Type B pancreatic cell (in vitro differentiated cells): ENCODE measurements around the gene ATP8B1. TPM values are rescaled to one million over a fixed set of nuclear protein-coding genes. Genes with fewer than 3 reads are reported as not detected.

ENCODE experiments used
- DNase-seq: peaks from one replicate; pipeline ENCODE4 v3.0.0; 2021; ENCODE audit warnings: mixed read lengths; ENCODE audit not compliant: unreplicated experiment; ENCODE audit errors: extremely low spot score
- H3K27ac Mint-ChIP-seq: 2 replicates; pipeline ENCODE4 v1.8.0; 2021; ENCODE audit warnings: mild to moderate bottlenecking, mixed read lengths
- H3K27me3 Mint-ChIP-seq: 2 replicates; pipeline ENCODE4 v1.8.0; 2021; ENCODE audit warnings: mixed read lengths
- H3K36me3 Mint-ChIP-seq: 2 replicates; pipeline ENCODE4 v1.8.0; 2021; ENCODE audit warnings: mixed read lengths
- H3K4me1 Mint-ChIP-seq: one replicate; pipeline ENCODE4 v1.8.0; 2021; ENCODE audit warnings: mixed read lengths; ENCODE audit not compliant: unreplicated experiment
- H3K4me3 Mint-ChIP-seq: 2 replicates; pipeline ENCODE4 v1.8.0; 2021; ENCODE audit warnings: mild to moderate bottlenecking, mixed read lengths
- H3K9me3 Mint-ChIP-seq: 2 replicates; pipeline ENCODE4 v1.8.0; 2021; ENCODE audit warnings: mixed read lengths
- CTCF ChIP-seq: fragments of 200-600 bp; sonication (generic); conservative IDR thresholded peaks from 2 replicates; pipeline ENCODE4 v1.5.0; 2021; ENCODE audit warnings: antibody characterized with exemption, mild to moderate bottlenecking
- total RNA-seq: library from RNA; stranded (reverse); gene quantifications from 2 replicates; pipeline ENCODE4 v1.2.1, GENCODE V29; 2021; ENCODE audit warnings: low replicate concordance

Gene ATP8B1
- total RNA-seq, 1 donor from 2014 or later, result 21.7 TPM

GRCh38 chr18:57816208-57816954, 13.3 kb upstream of the ATP8B1 start:
- Mint-ChIP-seq H3K4me1 (peaks cover 11% of the 10 kb centered on the region), H3K27ac (no peak overlapping the region)
- TF ChIP-seq CTCF, result no peak

GRCh38 chr18:57814555-57814954, 11.4 kb upstream of the ATP8B1 start:
- Mint-ChIP-seq H3K36me3 (no peaks in the 10 kb centered on the region), H3K4me1 (peaks cover 3% of the 10 kb centered on the region), H3K27ac (no peak overlapping the region), H3K27me3 (no peaks in the 10 kb centered on the region), H3K4me3 (no peak overlapping the region), H3K9me3 (peaks cover 9% of the 10 kb centered on the region)
- TF ChIP-seq CTCF, result no peak
- no peak for DNase-seq

More at GRCh38 chr18:57816208-57816954, 13.3 kb upstream of the ATP8B1 start:
- Mint-ChIP-seq H3K27me3 (no peaks in the 10 kb centered on the region), H3K36me3 (no peaks in the 10 kb centered on the region), H3K9me3 (peaks cover 6% of the 10 kb centered on the region), H3K4me3 (no peak overlapping the region)
- no peak for DNase-seq

GRCh38 chr18:57813245-57813644, 10.1 kb upstream of the ATP8B1 start:
- DNase-seq, result no peak
- no peaks in the 10 kb centered on the region for H3K36me3 Mint-ChIP-seq
- H3K27me3 Mint-ChIP-seq, result peaks cover 5% of the 10 kb centered on the region
- no peak overlapping the region for H3K27ac Mint-ChIP-seq
- H3K9me3 Mint-ChIP-seq, result peaks cover 9% of the 10 kb centered on the region
- TF ChIP-seq CTCF, result no peak
- H3K4me1 Mint-ChIP-seq, result no peaks in the 10 kb centered on the region
- no peak overlapping the region for H3K4me3 Mint-ChIP-seq

DNA sequence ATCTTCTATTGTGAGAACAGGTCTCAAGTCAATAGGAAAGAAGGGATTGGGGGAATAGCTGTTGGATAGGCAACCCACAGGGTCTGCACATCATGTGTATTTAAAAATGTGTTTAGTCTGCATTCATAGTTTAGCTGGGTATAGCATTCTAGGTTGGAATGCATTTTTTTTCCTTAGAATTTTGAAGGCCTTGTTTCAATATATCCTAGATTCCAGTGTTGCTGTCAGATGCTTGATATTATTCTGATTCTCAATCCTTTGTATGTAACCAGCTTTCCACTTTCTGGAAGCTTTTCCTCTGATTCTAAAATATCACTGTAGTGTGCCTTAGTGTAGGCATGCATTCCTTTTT, 9.0 kb upstream of the ATP8B1 start:
- DNase-seq, result no peak
- peaks cover 9% of the 10 kb centered on the region for H3K9me3 Mint-ChIP-seq
- no peak overlapping the region for H3K4me3 Mint-ChIP-seq
- H3K36me3 Mint-ChIP-seq, result no peaks in the 10 kb centered on the region
- no peak for TF ChIP-seq CTCF
- H3K27me3 Mint-ChIP-seq, result peaks cover 7% of the 10 kb centered on the region
- no peak overlapping the region for H3K27ac Mint-ChIP-seq
- H3K4me1 Mint-ChIP-seq, result no peaks in the 10 kb centered on the region

GRCh38 chr18:57811477-57812125, 8.5 kb upstream of the ATP8B1 start:
- no peak for DNase-seq
- no peak overlapping the region for H3K27ac Mint-ChIP-seq
- H3K27me3 Mint-ChIP-seq, result peaks cover 11% of the 10 kb centered on the region
- no peak for TF ChIP-seq CTCF
- H3K4me3 Mint-ChIP-seq, result no peak overlapping the region
- peaks cover 9% of the 10 kb centered on the region for H3K9me3 Mint-ChIP-seq
- H3K36me3 Mint-ChIP-seq, result no peaks in the 10 kb centered on the region
- H3K4me1 Mint-ChIP-seq, result no peaks in the 10 kb centered on the region
